T-cell (primary cell): ENCODE measurements around the gene KCNIP1. TPM values are rescaled to one million over a fixed set of nuclear protein-coding genes. Genes with fewer than 3 reads are reported as not detected.

Experiments used
- ATAC-seq, 4 experiments: fragments of 200-7000 bp in 3 of 4; fragments of 150-1000 bp in 1 of 4; cut with Tn5 transposase; replicated peaks in 1 of 4; 1 replicate in 3 of 4; 2 replicates in 1 of 4; pipeline ENCODE4 v1.10.0; 2021; ENCODE audit warnings: moderate library complexity in 3 of 4, mild to moderate bottlenecking in 2 of 4, moderate number of reproducible peaks in 1 of 4
- CTCF ChIA-PET, 2 donors: fragments of 300-600 bp; sonication (Branson Sonifier 250); formaldehyde crosslinking; loops; one replicate each; lab custom pipeline; 2022; ENCODE audit warnings: antibody characterized with exemption in 2 of 2; lab: Charles Lee
- POLR2A ChIA-PET, 2 donors: fragments of 300-600 bp; sonication (Branson Sonifier 250); formaldehyde crosslinking; loops; one replicate each; lab custom pipeline; 2022; ENCODE audit warnings: antibody characterized with exemption in 2 of 2; lab: Charles Lee
- DNase-seq, 35 experiments: peaks; one replicate each; pipeline versions ENCODE4 v3.0.0 to v3.0.0-alpha.2; 2013 to 2023
- H3K27ac ChIP-seq: one replicate; pipeline ENCODE4 v1.5.1; 2013; ENCODE audit warnings: low read length
- H3K27me3 ChIP-seq, 2 experiments: replicated peaks in 1 of 2; 1 replicate in 1 of 2; 2 replicates in 1 of 2; pipeline versions ENCODE4 v1.6.1 to v1.7.0; 2013; ENCODE audit warnings: low read length in 1 of 2, mixed read lengths in 1 of 2; ENCODE audit not compliant: control insufficient read depth in 2 of 2, insufficient read depth in 2 of 2; ENCODE audit errors: extremely low read depth in 1 of 2
- H3K36me3 ChIP-seq, 2 donors: 1 replicate in 1 of 2; 2 replicates in 1 of 2; pipeline versions ENCODE4 v1.6.1 to v1.7.0; 2013; ENCODE audit warnings: low read length in 1 of 2; ENCODE audit not compliant: control insufficient read depth in 2 of 2, insufficient read depth in 1 of 2; ENCODE audit errors: extremely low read depth in 1 of 2
- H3K4me1 ChIP-seq, 2 experiments: 1 replicate in 1 of 2; 2 replicates in 1 of 2; pipeline versions ENCODE4 v1.6.1 to v1.7.0; 2013; ENCODE audit warnings: low read length in 2 of 2, mixed read lengths in 1 of 2; ENCODE audit not compliant: insufficient read depth in 2 of 2, control insufficient read depth in 1 of 2; ENCODE audit errors: extremely low read depth in 1 of 2
- H3K4me3 ChIP-seq, 2 donors: 1 replicate in 1 of 2; 2 replicates in 1 of 2; pipeline versions ENCODE4 v1.5.1 to v1.7.0; 2013; ENCODE audit warnings: mild to moderate bottlenecking in 2 of 2, low read length in 1 of 2, moderate library complexity in 1 of 2; ENCODE audit not compliant: control insufficient read depth in 1 of 2; ENCODE audit errors: extremely low read depth in 1 of 2
- H3K9me3 ChIP-seq: 2 replicates; pipeline ENCODE4 v1.7.0; 2013
- H3K27ac Mint-ChIP-seq, 2 donors: one replicate each; pipeline ENCODE4 v1.8.0; 2020 to 2021; ENCODE audit warnings: mild to moderate bottlenecking in 2 of 2, mixed read lengths in 2 of 2
- H3K27me3 Mint-ChIP-seq, 2 donors: one replicate each; pipeline ENCODE4 v1.8.0; 2021 to 2022; ENCODE audit warnings: mixed read lengths in 2 of 2
- H3K36me3 Mint-ChIP-seq: one replicate; pipeline ENCODE4 v1.8.0; 2021; ENCODE audit warnings: mixed read lengths
- H3K4me1 Mint-ChIP-seq, 3 donors: one replicate each; pipeline ENCODE4 v1.8.0; 2020 to 2022; ENCODE audit warnings: mixed read lengths in 3 of 3, mild to moderate bottlenecking in 1 of 3
- H3K4me3 Mint-ChIP-seq, 3 donors: one replicate each; pipeline ENCODE4 v1.8.0; 2020 to 2022; ENCODE audit warnings: mild to moderate bottlenecking in 3 of 3, mixed read lengths in 3 of 3, moderate library complexity in 3 of 3
- H3K9me3 Mint-ChIP-seq, 3 donors: one replicate each; pipeline ENCODE4 v1.8.0; 2020 to 2022; ENCODE audit warnings: mixed read lengths in 3 of 3
- WGBS: methylation state at CpG from one replicate; pipeline ENCODE4 v1.1.5; 2013; ENCODE audit warnings: missing lambda C conversion rate; ENCODE audit not compliant: insufficient coverage; 5-methylcytosine and 5-hydroxymethylcytosine counted together
- total RNA-seq, 35 experiments: library from RNA in 6 of 35; stranded (reverse) in 6 of 35; fragments of 120-200 nt in 1 of 35; gene quantifications; one replicate each; pipeline versions ENCODE4 v1.2.1 to v1.2.4 and lab custom pipeline; 2013 to 2026

KCNIP1 gene
- total RNA-seq, 5 donors from 2014 or later (not counting 1 experiment from before 2014, with no cell fraction given) = not detected

GRCh38 chr5:170640731-170641588 lies 137.1 kb downstream of the KCNIP1 start:
- no peak overlapping the region for H3K27ac ChIP-seq
- Mint-ChIP-seq H3K27ac (no peak overlapping the region), H3K36me3 (no peaks in the 10 kb centered on the region), H3K9me3 (no peaks in the 10 kb centered on the region), H3K4me1 (peaks cover 0 to 13% (median 4%) of the 10 kb centered on the region in 3 donors), H3K4me3 (no peak overlapping the region), H3K27me3 (peaks cover 31 to 48% of the 10 kb centered on the region in 2 donors)
- H3K27me3 ChIP-seq = peaks cover 0 to 53% of the 10 kb centered on the region in 2 experiments
- POLR2A ChIA-PET = no interaction called here
- no peak for DNase-seq
- no peaks in the 10 kb centered on the region for H3K4me1 ChIP-seq
- WGBS = 65% methylated on average over 6 of the region's 13 CpGs
- no peaks in the 10 kb centered on the region for H3K9me3 ChIP-seq
- no peak overlapping the region for H3K4me3 ChIP-seq
- no peaks in the 10 kb centered on the region for H3K36me3 ChIP-seq
- CTCF ChIA-PET = no interaction called here
- ATAC-seq = no peak

- no peak overlapping the region for H3K4me3 ChIP-seq
- no peaks in the 10 kb centered on the region for H3K36me3 ChIP-seq
- WGBS = 82% methylated on average over 9 of the region's 15 CpGs
- H3K4me1 Mint-ChIP-seq = peaks cover 0 to 13% (median 3%) of the 10 kb centered on the region in 3 donors
- no peaks in the 10 kb centered on the region for H3K9me3 ChIP-seq
- H3K4me3 Mint-ChIP-seq = no peak overlapping the region
- H3K27me3 ChIP-seq = peaks cover 0 to 48% of the 10 kb centered on the region in 2 experiments
- POLR2A ChIA-PET = no interaction called here
- H3K27ac Mint-ChIP-seq = no peak overlapping the region
- H3K27ac ChIP-seq = no peak overlapping the region
- DNase-seq (no peak), ATAC-seq (no peak)
- no peaks in the 10 kb centered on the region for H3K4me1 ChIP-seq
- CTCF ChIA-PET = no interaction called here
- peaks cover 30 to 55% of the 10 kb centered on the region in 2 donors for H3K27me3 Mint-ChIP-seq
- H3K9me3 Mint-ChIP-seq = no peaks in the 10 kb centered on the region
- H3K36me3 Mint-ChIP-seq = no peaks in the 10 kb centered on the region
Measured at GRCh38 chr5:170641589-170642031, 137.8 kb downstream of the KCNIP1 start.

GRCh38 chr5:170642066-170642735 lies 138.4 kb downstream of the KCNIP1 start:
- no peak overlapping the region for H3K4me3 Mint-ChIP-seq
- ATAC-seq (no peak), DNase-seq (no peak)
- Histone ChIP-seq H3K4me1 (no peaks in the 10 kb centered on the region), H3K27me3 (peaks cover 0 to 48% of the 10 kb centered on the region in 2 experiments), H3K4me3 (no peak overlapping the region), H3K36me3 (no peaks in the 10 kb centered on the region), H3K9me3 (no peaks in the 10 kb centered on the region), H3K27ac (no peak overlapping the region)
- POLR2A ChIA-PET = no interaction called here
- 84% methylated on average over 13 of the region's 18 CpGs for WGBS
- H3K27ac Mint-ChIP-seq = no peak overlapping the region
- peaks cover 31 to 58% of the 10 kb centered on the region in 2 donors for H3K27me3 Mint-ChIP-seq
- H3K4me1 Mint-ChIP-seq = peaks cover 0 to 13% (median 3%) of the 10 kb centered on the region in 3 donors
- H3K9me3 Mint-ChIP-seq = no peaks in the 10 kb centered on the region
- no peaks in the 10 kb centered on the region for H3K36me3 Mint-ChIP-seq
- CTCF ChIA-PET = no interaction called here

- peaks cover 32 to 56% of the 10 kb centered on the region in 2 donors for H3K27me3 Mint-ChIP-seq
- DNase-seq = no peak
Measured at GRCh38 chr5:170642776-170643436, 139.1 kb downstream of the KCNIP1 start.

GRCh38 chr5:170643591-170643990 lies 139.8 kb downstream of the KCNIP1 start:
- H3K27ac Mint-ChIP-seq = no peak overlapping the region
- H3K27me3 Mint-ChIP-seq = peaks cover 30 to 57% of the 10 kb centered on the region in 2 donors
- no peaks in the 10 kb centered on the region for H3K4me1 ChIP-seq

More at GRCh38 chr5:170642776-170643436, 139.1 kb downstream of the KCNIP1 start:
- Mint-ChIP-seq H3K9me3 (no peaks in the 10 kb centered on the region), H3K4me3 (no peak overlapping the region), H3K36me3 (no peaks in the 10 kb centered on the region), H3K27ac (no peak overlapping the region), H3K4me1 (peaks cover 0 to 13% (median 3%) of the 10 kb centered on the region in 3 donors)
- H3K36me3 ChIP-seq = no peaks in the 10 kb centered on the region
- ChIA-PET POLR2A (no interaction called here), CTCF (no interaction called here)
- no peak overlapping the region for H3K27ac ChIP-seq
- peaks cover 0 to 46% of the 10 kb centered on the region in 2 experiments for H3K27me3 ChIP-seq
- H3K4me1 ChIP-seq = no peaks in the 10 kb centered on the region
- H3K9me3 ChIP-seq = no peaks in the 10 kb centered on the region
- no peak for ATAC-seq
- WGBS = 0% methylated on average over 1 of the region's 3 CpGs
- no peak overlapping the region for H3K4me3 ChIP-seq

GRCh38 chr5:170644501-170644900 lies 140.7 kb downstream of the KCNIP1 start:
- H3K4me3 ChIP-seq = no peak overlapping the region
- ATAC-seq = no peak

More at GRCh38 chr5:170643591-170643990, 139.8 kb downstream of the KCNIP1 start:
- no peak for DNase-seq
- no peak for ATAC-seq
- Histone ChIP-seq H3K9me3 (no peaks in the 10 kb centered on the region), H3K36me3 (no peaks in the 10 kb centered on the region), H3K4me3 (no peak overlapping the region), H3K27ac (no peak overlapping the region), H3K27me3 (peaks cover 0 to 40% of the 10 kb centered on the region in 2 experiments)
- Mint-ChIP-seq H3K9me3 (no peaks in the 10 kb centered on the region), H3K36me3 (no peaks in the 10 kb centered on the region), H3K4me1 (peaks cover 0 to 11% (median 2%) of the 10 kb centered on the region in 3 donors), H3K4me3 (no peak overlapping the region)
- CTCF ChIA-PET = no interaction called here
- POLR2A ChIA-PET = interaction anchor here in 1 of 2 donors (0.5 kb wide), 1 partner anchor 568 kb away, joined by 5 read pairs; no protein-coding TSS in a partner anchor
- 60% methylated on average over 4 of the region's 6 CpGs for WGBS

More at GRCh38 chr5:170644501-170644900, 140.7 kb downstream of the KCNIP1 start:
- Mint-ChIP-seq H3K4me1 (peaks cover 0 to 2% (median 0%) of the 10 kb centered on the region in 3 donors), H3K27me3 (peaks cover 26 to 50% of the 10 kb centered on the region in 2 donors), H3K4me3 (no peak overlapping the region), H3K36me3 (no peaks in the 10 kb centered on the region), H3K27ac (no peak overlapping the region), H3K9me3 (no peaks in the 10 kb centered on the region)
- ChIA-PET CTCF (interaction anchor here in 1 of 2 donors (1.1 kb wide), 1 partner anchor 13 kb away, joined by 4 read pairs; no protein-coding TSS in a partner anchor), POLR2A (no interaction called here)
- peaks cover 0 to 31% of the 10 kb centered on the region in 2 experiments for H3K27me3 ChIP-seq
- no peaks in the 10 kb centered on the region for H3K36me3 ChIP-seq
- H3K9me3 ChIP-seq = no peaks in the 10 kb centered on the region
- H3K27ac ChIP-seq = no peak overlapping the region
- DNase-seq = no peak
- H3K4me1 ChIP-seq = no peaks in the 10 kb centered on the region
